ENCODE measurements around the gene GLIS2.

DNA sequence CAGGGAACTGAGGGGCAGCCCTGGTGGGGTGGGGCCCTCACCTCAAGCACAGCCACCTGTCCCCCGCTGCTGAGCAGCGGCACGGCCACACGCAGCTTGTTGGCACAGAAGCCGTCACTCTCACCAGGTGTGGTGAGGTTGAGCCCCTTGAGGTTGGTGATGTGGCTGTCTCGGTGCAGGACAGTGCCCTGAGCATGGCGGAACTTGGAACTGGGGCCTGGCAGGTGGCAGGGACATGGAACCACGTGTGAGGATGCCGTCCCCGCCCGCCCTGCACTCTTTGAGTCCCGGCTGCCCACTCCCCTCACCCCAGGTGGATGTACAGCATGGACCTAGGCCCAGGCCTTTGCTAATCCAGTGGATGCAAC lies 46.1 kb downstream of the GLIS2 start:
- TF ChIP-seq POLR2AphosphoS5 (IDR thresholded peaks at IDR 0.05; ENCODE audit: borderline replicate concordance, low read depth, low read length) = no peak
- TF ChIP-seq EZH2 (IDR thresholded peaks at IDR 0.05) = no peak
